Ishikawa (cell line): ENCODE measurements around the gene C6.

Experiments
- CEBPB ChIP-seq: IDR thresholded peaks from 2 replicates; pipeline ENCODE4 v1.6.1; 2012
- EGR1 ChIP-seq: IDR thresholded peaks from 2 replicates; pipeline ENCODE4 v1.6.1; 2012
- EP300 ChIP-seq: IDR thresholded peaks from 2 replicates; pipeline ENCODE4 v1.6.1; 2012; ENCODE audit warnings: borderline replicate concordance
- FOXM1 ChIP-seq: IDR thresholded peaks from 2 replicates; pipeline ENCODE4 v1.6.1; 2012; ENCODE audit warnings: low read depth, borderline replicate concordance
- NFIC ChIP-seq: IDR thresholded peaks from 2 replicates; pipeline ENCODE4 v1.6.1; 2012
- RAD21 ChIP-seq: IDR thresholded peaks from 2 replicates; pipeline ENCODE4 v1.6.1; 2012; ENCODE audit warnings: low read depth
- REST ChIP-seq: IDR thresholded peaks from 2 replicates; pipeline ENCODE4 v1.6.1; 2012; ENCODE audit warnings: low read depth, mild to moderate bottlenecking
- TAF1 ChIP-seq: IDR thresholded peaks from 2 replicates; pipeline ENCODE4 v1.6.1; 2012; ENCODE audit warnings: low read depth, mild to moderate bottlenecking
- TCF12 ChIP-seq: IDR thresholded peaks from 2 replicates; pipeline ENCODE4 v1.6.1; 2012; ENCODE audit warnings: low read depth
- TEAD4 ChIP-seq: IDR thresholded peaks from 2 replicates; pipeline ENCODE4 v1.6.1; 2012
- YY1 ChIP-seq: IDR thresholded peaks from 2 replicates; pipeline ENCODE4 v1.6.1; 2012; ENCODE audit warnings: low read depth
- ZBTB7A ChIP-seq: IDR thresholded peaks from 2 replicates; pipeline ENCODE4 v1.6.1; 2012; ENCODE audit warnings: low read depth
- TF ChIP-seq, protein P1 (sequence below): IDR thresholded peaks from 2 replicates; pipeline ENCODE4 v1.6.1; 2012
- TF ChIP-seq, protein P2 (sequence below): IDR thresholded peaks from 2 replicates; pipeline ENCODE4 v1.6.1; 2012

- TF ChIP-seq, protein P1, sequence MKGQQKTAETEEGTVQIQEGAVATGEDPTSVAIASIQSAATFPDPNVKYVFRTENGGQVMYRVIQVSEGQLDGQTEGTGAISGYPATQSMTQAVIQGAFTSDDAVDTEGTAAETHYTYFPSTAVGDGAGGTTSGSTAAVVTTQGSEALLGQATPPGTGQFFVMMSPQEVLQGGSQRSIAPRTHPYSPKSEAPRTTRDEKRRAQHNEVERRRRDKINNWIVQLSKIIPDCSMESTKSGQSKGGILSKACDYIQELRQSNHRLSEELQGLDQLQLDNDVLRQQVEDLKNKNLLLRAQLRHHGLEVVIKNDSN, result no peak
- TF ChIP-seq TAF1, result no peak
- no peak for TF ChIP-seq RAD21
- TF ChIP-seq, protein P2, sequence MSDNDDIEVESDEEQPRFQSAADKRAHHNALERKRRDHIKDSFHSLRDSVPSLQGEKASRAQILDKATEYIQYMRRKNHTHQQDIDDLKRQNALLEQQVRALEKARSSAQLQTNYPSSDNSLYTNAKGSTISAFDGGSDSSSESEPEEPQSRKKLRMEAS, result no peak
- TF ChIP-seq TEAD4, result no peak
- TF ChIP-seq REST, result no peak
- TF ChIP-seq ZBTB7A, result no peak
- no peak for TF ChIP-seq YY1
- TF ChIP-seq EP300, result no peak
- no peak for TF ChIP-seq TCF12
- no peak for TF ChIP-seq CEBPB
- TF ChIP-seq FOXM1, result no peak
- TF ChIP-seq NFIC, result no peak
- no peak for TF ChIP-seq EGR1
These were observed 38.7 kb upstream of the C6 start for GRCh38 chr5:41252036-41252435.
